NOMO-1 (cell line): Measurements from ENCODE around the gene RECQL5.

Experiments used
- DNase-seq, 2 experiments: peaks; one replicate each; lab custom pipeline; 2025; ENCODE audit not compliant: unreplicated experiment in 2 of 2; lab: John Stamatoyannopoulos, UW

Gene RECQL5

GRCh38 chr17:75634754-75635609, 32.0 kb downstream of the RECQL5 start:
- no peak for DNase-seq

GRCh38 chr17:75634376-75634740, 32.6 kb downstream of the RECQL5 start:
- DNase-seq, result no peak

GRCh38 chr17:75633486-75634375, 33.2 kb downstream of the RECQL5 start:
- DNase-seq, result no peak

GRCh38 chr17:75632863-75633485, 34.0 kb downstream of the RECQL5 start, which contains the start of gene SMIM5:
TSS of gene SMIM5 (plus strand) at chr17:75633434. CDS start at chr17:75640202, 6,768 bp downstream.
- peak; percentile 56 to 63 for DNase-seq

GRCh38 chr17:75632428-75632827, 34.5 kb downstream of the RECQL5 start:
- no peak for DNase-seq

GRCh38 chr17:75631353-75631752, 35.6 kb downstream of the RECQL5 start:
- no peak for DNase-seq

- no peak for DNase-seq
Measured at GRCh38 chr17:75630071-75630917, 36.7 kb downstream of the RECQL5 start.

- no peak for DNase-seq
Measured at GRCh38 chr17:75629157-75629556, 37.8 kb downstream of the RECQL5 start.

- no peak for DNase-seq
Measured at GRCh38 chr17:75628425-75628824, 38.5 kb downstream of the RECQL5 start.

- no peak for DNase-seq
Measured at GRCh38 chr17:75627094-75627493, 39.9 kb downstream of the RECQL5 start.

GRCh38 chr17:75626496-75627038, 40.4 kb downstream of the RECQL5 start:
- no peak for DNase-seq

GRCh38 chr17:75625813-75626486, 41.0 kb downstream of the RECQL5 start:
- DNase-seq, result no peak

GRCh38 chr17:75624714-75625345, 42.1 kb downstream of the RECQL5 start:
- DNase-seq, result no peak

GRCh38 chr17:75624021-75624420, 42.9 kb downstream of the RECQL5 start:
- no peak for DNase-seq

- DNase-seq, result no peak
Measured at GRCh38 chr17:75623386-75623785, 43.6 kb downstream of the RECQL5 start.

- DNase-seq, result no peak
Measured at GRCh38 chr17:75622771-75623273, 44.1 kb downstream of the RECQL5 start.

- no peak for DNase-seq
Measured at GRCh38 chr17:75622076-75622475, 44.9 kb downstream of the RECQL5 start.

- no peak for DNase-seq
Measured at GRCh38 chr17:75621489-75621888, 45.5 kb downstream of the RECQL5 start.
